Neural cell (in vitro differentiated cells): ENCODE results near the gene GMPPB. TPM values are rescaled to one million over a fixed set of nuclear protein-coding genes. Genes with fewer than 3 reads are reported as not detected.

Source experiments
- H2AFZ ChIP-seq: fragments of 200-600, 300-800 bp; sonication (generic), shearing (Covaris generic); 2 replicates; pipeline ENCODE4 v1.6.0; 2014; ENCODE audit warnings: low read depth, mild to moderate bottlenecking, antibody characterized with exemption, low read length, moderate library complexity
- H3F3A ChIP-seq: fragments of 200-600 bp; shearing (Covaris generic); 2 replicates; pipeline ENCODE4 v1.6.1; 2016; ENCODE audit warnings: mild to moderate bottlenecking, moderate library complexity, mixed read lengths, antibody characterized with exemption, low read length; ENCODE audit not compliant: insufficient read depth, poor library complexity, severe bottlenecking
- H3K27ac ChIP-seq: fragments of 200-600, 300-800 bp; sonication (generic), shearing (Covaris generic); 2 replicates; pipeline ENCODE4 v1.5.1; 2014; ENCODE audit warnings: mild to moderate bottlenecking, low read length, moderate library complexity
- H3K27me3 ChIP-seq: fragments of 300-800, 200-600 bp; sonication (generic), shearing (Covaris generic); 2 replicates; pipeline ENCODE4 v1.6.0; 2014; ENCODE audit warnings: mild to moderate bottlenecking, low read depth, low read length, moderate library complexity; ENCODE audit not compliant: insufficient read depth
- H3K36me3 ChIP-seq: fragments of 300-800, 200-600 bp; sonication (generic), shearing (Covaris generic); 2 replicates; pipeline ENCODE4 v1.5.1; 2014; ENCODE audit warnings: mild to moderate bottlenecking, antibody characterized with exemption, low read length, moderate library complexity; ENCODE audit not compliant: insufficient read depth
- H3K4me2 ChIP-seq: fragments of 300-800, 200-600 bp; sonication (generic), shearing (Covaris generic); 2 replicates; pipeline ENCODE4 v1.6.0; 2014; ENCODE audit warnings: mild to moderate bottlenecking, low read length
- H3K4me3 ChIP-seq: fragments of 300-800, 200-600 bp; sonication (generic), shearing (Covaris generic); 2 replicates; pipeline ENCODE4 v1.5.1; 2014; ENCODE audit warnings: mild to moderate bottlenecking, low read length, moderate library complexity
- H3K79me2 ChIP-seq: fragments of 200-600 bp; shearing (Covaris generic); replicated peaks from 2 replicates; pipeline ENCODE4 v1.6.0; 2014; ENCODE audit warnings: mild to moderate bottlenecking, low read length, moderate library complexity; ENCODE audit not compliant: insufficient read depth
- H3K9ac ChIP-seq: fragments of 300-800, 200-600 bp; sonication (generic), shearing (Covaris generic); 2 replicates; pipeline ENCODE4 v1.6.1; 2016; ENCODE audit warnings: mild to moderate bottlenecking, low read length, mixed read lengths
- H3K9me2 ChIP-seq: fragments of 200-600 bp; shearing (Covaris generic); 2 replicates; pipeline ENCODE4 v1.6.1; 2016; ENCODE audit warnings: mild to moderate bottlenecking, low read length, mixed read lengths; ENCODE audit not compliant: insufficient read depth
- H3K9me3 ChIP-seq: fragments of 200-600, 300-800 bp; sonication (generic), shearing (Covaris generic); 2 replicates; pipeline ENCODE4 v1.6.1; 2016; ENCODE audit warnings: mild to moderate bottlenecking, mixed run types, low read length, moderate library complexity, mixed read lengths
- H4K20me1 ChIP-seq: fragments of 200-600 bp; shearing (Covaris generic); 2 replicates; pipeline ENCODE4 v1.6.1; 2016; ENCODE audit warnings: mild to moderate bottlenecking, mixed run types; ENCODE audit not compliant: insufficient read depth
- EP300 ChIP-seq: fragments of 450-650 bp; conservative IDR thresholded peaks from 2 replicates; pipeline ENCODE4 v1.6.1; 2014; ENCODE audit warnings: antibody characterized with exemption, mild to moderate bottlenecking, moderate library complexity; ENCODE audit not compliant: poor library complexity, severe bottlenecking
- EZH2 ChIP-seq: fragments of 200-600, 300-800 bp; shearing (Covaris generic), sonication (generic); IDR thresholded peaks from 2 replicates; pipeline ENCODE4 v1.6.1; 2014; ENCODE audit warnings: antibody characterized with exemption, low read length, borderline replicate concordance, mild to moderate bottlenecking; ENCODE audit not compliant: insufficient read depth, poor library complexity, severe bottlenecking
- MXI1 ChIP-seq: fragments of 450-650 bp; conservative IDR thresholded peaks from 2 replicates; pipeline ENCODE4 v1.6.1; 2014; ENCODE audit warnings: antibody characterized with exemption, mild to moderate bottlenecking; ENCODE audit not compliant: poor library complexity, severe bottlenecking
- POLR2AphosphoS5 ChIP-seq: IDR thresholded peaks from 2 replicates; pipeline ENCODE4 v1.6.1; 2012
- RAD21 ChIP-seq: fragments of 450-650 bp; conservative IDR thresholded peaks from 2 replicates; pipeline ENCODE4 v1.6.1; 2014; ENCODE audit warnings: antibody characterized with exemption, mild to moderate bottlenecking, moderate library complexity
- REST ChIP-seq: IDR thresholded peaks from 2 replicates; pipeline ENCODE4 v1.6.1; 2012; ENCODE audit warnings: borderline replicate concordance
- polyA plus RNA-seq: library from polyadenylated mRNA; depleted of rRNA; stranded (reverse); fragments of >200 nt; gene quantifications from 2 replicates; pipeline ENCODE4 v1.2.3, GENCODE V29; 2014
- TF ChIP-seq, protein P1 (sequence below): fragments of 450-650 bp; IDR thresholded peaks from 2 replicates; pipeline ENCODE4 v1.5.1; 2014; ENCODE audit warnings: antibody characterized with exemption, mild to moderate bottlenecking, moderate library complexity; ENCODE audit not compliant: poor library complexity, severe bottlenecking

The GMPPB gene
- polyA plus RNA-seq, 1 donor from 2014 or later = 20.8 TPM

GRCh38 chr3:49761661-49762060 lies 37.9 kb upstream of the GMPPB start:
- no peaks in the 10 kb centered on the region for H4K20me1 ChIP-seq
- H3K9ac ChIP-seq = no peak overlapping the region
- H3K79me2 ChIP-seq = peaks cover 56% of the 10 kb centered on the region
- no peaks in the 10 kb centered on the region for H3K9me3 ChIP-seq
- no peak overlapping the region for H3K4me3 ChIP-seq
- H3K4me2 ChIP-seq = no peak overlapping the region
- H3K36me3 ChIP-seq = no peaks in the 10 kb centered on the region
- no peaks in the 10 kb centered on the region for H3K9me2 ChIP-seq
- H2AFZ ChIP-seq = no peak overlapping the region
- no peaks in the 10 kb centered on the region for H3F3A ChIP-seq
- H3K27ac ChIP-seq = no peak overlapping the region
- H3K27me3 ChIP-seq = no peaks in the 10 kb centered on the region
- TF ChIP-seq RAD21 (no peak), MXI1 (no peak), REST (no peak)

DNA sequence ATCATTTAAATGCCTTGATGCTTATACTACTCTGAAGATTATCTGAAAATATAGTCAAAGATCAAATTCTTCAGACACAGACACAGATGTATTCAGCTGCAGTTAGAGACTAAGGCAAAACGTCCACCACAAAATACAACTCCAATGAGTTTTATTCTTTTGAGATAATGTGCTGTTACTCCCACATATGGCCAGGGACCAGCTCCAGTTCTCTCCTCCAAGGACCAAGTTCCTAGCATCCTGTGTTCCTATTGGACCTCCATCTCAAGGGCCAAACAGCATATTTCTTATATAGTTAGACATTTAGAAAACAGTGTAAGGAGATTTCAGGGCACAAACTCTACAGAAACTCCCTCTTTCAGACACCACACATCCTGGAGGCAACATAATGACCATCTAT lies 35.5 kb upstream of the GMPPB start:
- H4K20me1 ChIP-seq = no peaks in the 10 kb centered on the region

More for the DNA sequence above, 35.5 kb upstream of the GMPPB start:
- Histone ChIP-seq H3K79me2 (peaks cover 59% of the 10 kb centered on the region), H3K36me3 (no peaks in the 10 kb centered on the region), H3K9me3 (no peaks in the 10 kb centered on the region), H3F3A (no peaks in the 10 kb centered on the region), H3K4me2 (no peak overlapping the region), H3K9ac (no peak overlapping the region), H3K9me2 (no peaks in the 10 kb centered on the region), H2AFZ (no peak overlapping the region), H3K27ac (no peak overlapping the region), H3K27me3 (no peaks in the 10 kb centered on the region), H3K4me3 (no peak overlapping the region)
- no peak for TF ChIP-seq REST
- TF ChIP-seq EP300 = no peak
- TF ChIP-seq EZH2 = no peak
- no peak for TF ChIP-seq MXI1
- no peak for TF ChIP-seq POLR2AphosphoS5
- no peak for TF ChIP-seq RAD21
- TF ChIP-seq, protein P1, sequence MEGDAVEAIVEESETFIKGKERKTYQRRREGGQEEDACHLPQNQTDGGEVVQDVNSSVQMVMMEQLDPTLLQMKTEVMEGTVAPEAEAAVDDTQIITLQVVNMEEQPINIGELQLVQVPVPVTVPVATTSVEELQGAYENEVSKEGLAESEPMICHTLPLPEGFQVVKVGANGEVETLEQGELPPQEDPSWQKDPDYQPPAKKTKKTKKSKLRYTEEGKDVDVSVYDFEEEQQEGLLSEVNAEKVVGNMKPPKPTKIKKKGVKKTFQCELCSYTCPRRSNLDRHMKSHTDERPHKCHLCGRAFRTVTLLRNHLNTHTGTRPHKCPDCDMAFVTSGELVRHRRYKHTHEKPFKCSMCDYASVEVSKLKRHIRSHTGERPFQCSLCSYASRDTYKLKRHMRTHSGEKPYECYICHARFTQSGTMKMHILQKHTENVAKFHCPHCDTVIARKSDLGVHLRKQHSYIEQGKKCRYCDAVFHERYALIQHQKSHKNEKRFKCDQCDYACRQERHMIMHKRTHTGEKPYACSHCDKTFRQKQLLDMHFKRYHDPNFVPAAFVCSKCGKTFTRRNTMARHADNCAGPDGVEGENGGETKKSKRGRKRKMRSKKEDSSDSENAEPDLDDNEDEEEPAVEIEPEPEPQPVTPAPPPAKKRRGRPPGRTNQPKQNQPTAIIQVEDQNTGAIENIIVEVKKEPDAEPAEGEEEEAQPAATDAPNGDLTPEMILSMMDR = no peak
